ENCODE data around the gene PIAS4.

GRCh38 chr19:4038661-4039423 is 31.3 kb downstream of the PIAS4 start:
- no peak for TF ChIP-seq CTCF (IDR thresholded peaks at IDR 0.05)
- TF ChIP-seq POLR2A (IDR thresholded peaks at IDR 0.05) = no peak
